ENCODE data around the gene CGN. TPM values are rescaled to one million over a fixed set of nuclear protein-coding genes. Genes with fewer than 3 reads are reported as not detected.

The CGN gene
- total RNA-seq, 1 donor from 2014 or later = not detected

- Histone ChIP-seq H3K9me3 (no peaks in the 10 kb centered on the region), H3K4me3 (no peak overlapping the region), H3K4me1 (no peaks in the 10 kb centered on the region), H3K36me3 (no peaks in the 10 kb centered on the region), H3K27me3 (no peaks in the 10 kb centered on the region), H3K27ac (no peak overlapping the region)
- no peak for DNase-seq (ENCODE audit: low spot score in 2 of 2)
- TF ChIP-seq CTCF (IDR thresholded peaks at IDR 0.05) = no peak
- intact Hi-C loops (cut with DNase I) = no loop called here
Observed at GRCh38 chr1:151494741-151495281, 16.4 kb upstream of the CGN start.

DNA sequence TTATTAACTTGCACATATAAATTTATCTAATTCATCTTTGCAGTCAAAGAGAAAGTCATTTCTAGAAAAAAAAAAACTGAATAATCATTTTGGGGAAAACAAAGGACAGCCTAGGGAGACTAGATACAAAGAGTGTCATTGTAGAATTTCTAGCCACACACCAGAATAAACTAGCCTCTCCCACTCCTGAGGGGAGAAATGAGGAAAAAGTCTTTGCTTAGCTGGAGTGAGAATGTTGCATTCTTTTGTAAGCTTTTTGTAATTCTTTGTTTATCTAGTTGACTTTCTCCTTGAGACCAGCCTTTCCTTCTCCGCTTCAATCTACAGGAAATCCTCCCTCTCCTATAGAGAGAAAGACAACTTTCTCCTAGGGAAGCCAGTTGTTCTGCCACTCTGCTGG lies 15.9 kb upstream of the CGN start:
- intact Hi-C loops (cut with DNase I) = no loop called here
- Histone ChIP-seq H3K9me3 (no peaks in the 10 kb centered on the region), H3K4me1 (no peaks in the 10 kb centered on the region), H3K4me3 (no peak overlapping the region), H3K36me3 (no peaks in the 10 kb centered on the region), H3K27ac (no peak overlapping the region), H3K27me3 (no peaks in the 10 kb centered on the region)
- DNase-seq (ENCODE audit: low spot score in 2 of 2) = no peak
- TF ChIP-seq CTCF (IDR thresholded peaks at IDR 0.05) = no peak

- Histone ChIP-seq H3K27ac (no peak overlapping the region), H3K9me3 (no peaks in the 10 kb centered on the region), H3K36me3 (no peaks in the 10 kb centered on the region), H3K4me1 (no peaks in the 10 kb centered on the region), H3K4me3 (no peak overlapping the region), H3K27me3 (no peaks in the 10 kb centered on the region)
- no peak for DNase-seq (ENCODE audit: low spot score in 2 of 2)
- no peak for TF ChIP-seq CTCF (IDR thresholded peaks at IDR 0.05)
- intact Hi-C loops (cut with DNase I) = no loop called here
Observed at GRCh38 chr1:151499365-151499764, 11.8 kb upstream of the CGN start.

DNA sequence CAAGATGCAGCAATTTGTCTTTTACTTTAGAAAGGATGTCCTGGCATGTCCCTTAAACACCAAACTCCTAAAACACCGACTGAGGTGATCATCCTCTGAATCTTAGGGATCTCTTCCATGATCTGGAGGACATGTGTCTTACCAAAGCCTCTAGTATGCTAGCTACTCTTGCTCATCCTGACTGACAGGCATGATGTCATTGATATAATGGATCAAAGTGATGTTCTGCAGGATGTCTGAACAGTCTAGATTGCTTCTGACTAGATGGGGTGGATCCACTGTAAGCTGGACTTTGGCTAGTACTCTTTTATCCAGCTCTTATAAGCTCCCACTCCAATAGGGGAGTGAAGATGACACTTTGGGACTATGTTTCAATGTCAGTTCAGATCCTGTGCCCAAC lies 11.3 kb upstream of the CGN start:
- no peak overlapping the region for H3K4me3 ChIP-seq
- H3K36me3 ChIP-seq = no peaks in the 10 kb centered on the region
- H3K4me1 ChIP-seq = no peaks in the 10 kb centered on the region
- no peak for TF ChIP-seq CTCF (IDR thresholded peaks at IDR 0.05)
- no peaks in the 10 kb centered on the region for H3K9me3 ChIP-seq
- DNase-seq (ENCODE audit: low spot score in 2 of 2) = no peak
- H3K27me3 ChIP-seq = no peaks in the 10 kb centered on the region
- intact Hi-C loops (cut with DNase I) = no loop called here
- no peak overlapping the region for H3K27ac ChIP-seq

- Histone ChIP-seq H3K27me3 (no peaks in the 10 kb centered on the region), H3K9me3 (no peaks in the 10 kb centered on the region), H3K36me3 (no peaks in the 10 kb centered on the region), H3K4me1 (no peaks in the 10 kb centered on the region), H3K27ac (no peak overlapping the region), H3K4me3 (no peak overlapping the region)
- no peak for TF ChIP-seq CTCF (IDR thresholded peaks at IDR 0.05)
- no peak for DNase-seq (ENCODE audit: low spot score in 2 of 2)
- intact Hi-C loops (cut with DNase I) = no loop called here
Observed at GRCh38 chr1:151501474-151501873, 9.7 kb upstream of the CGN start.

All from ascending aorta (tissue), 2 donors.